Right ventricle myocardium inferior (tissue), 1 donor: ENCODE data around the gene TMCC3. TPM values are rescaled to one million over a fixed set of nuclear protein-coding genes. Genes with fewer than 3 reads are reported as not detected.

Experiments
- ATAC-seq: fragments of 200-7000 bp; cut with Tn5 transposase; one replicate; pipeline ENCODE4 v1.9.1; 2020; ENCODE audit warnings: mild to moderate bottlenecking, moderate library complexity
- DNase-seq: peaks from one replicate; pipeline ENCODE4 v3.0.0; 2021; ENCODE audit errors: missing footprints
- intact Hi-C: fragments of 100-400 bp; cut with DNase I; formaldehyde crosslinking; loops from one replicate; pipeline ENCODE4 v1.11.0; 2022
- total RNA-seq: library from RNA; stranded (reverse); fragmentation: NEBNext Ultra II Directional; extraction: Animal tissue kit (Norgen Biotek cat#: 25700); gene quantifications from one replicate; pipeline ENCODE4 v1.2.1, GENCODE V29; 2021
- donor health status: DM: no; HTN: yes; CAD: no; lungs with severe emphysema.

The TMCC3 gene
- total RNA-seq, 1 donor from 2014 or later: 1.5 TPM

DNA sequence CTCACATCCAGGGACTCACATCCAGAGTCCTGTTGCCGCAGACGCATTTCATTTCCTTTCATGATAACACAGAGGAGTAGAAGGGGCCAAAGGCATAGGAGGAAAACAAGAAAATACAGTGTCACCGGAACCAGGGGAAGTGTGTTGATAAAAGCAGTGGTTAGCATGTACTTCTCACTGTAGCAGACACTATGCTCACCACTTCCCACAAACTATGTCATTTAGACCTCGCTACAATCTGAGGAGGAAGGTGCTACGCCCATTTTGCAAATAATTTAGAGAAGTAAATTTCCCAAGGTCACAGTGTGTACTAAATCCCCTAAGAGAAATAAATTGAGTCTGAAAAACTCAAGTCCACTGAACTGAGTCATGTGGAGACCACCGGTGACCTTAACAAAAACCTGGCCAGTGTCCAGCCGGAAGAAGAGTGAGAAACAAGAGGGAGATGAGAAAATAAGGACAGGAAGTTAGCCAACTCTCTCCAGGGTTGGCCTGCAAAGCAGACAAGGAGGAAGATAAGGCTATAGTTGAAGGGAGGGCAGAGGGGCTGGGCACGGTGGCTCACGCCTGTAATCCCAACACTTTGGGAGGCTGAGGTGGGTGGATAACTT is 25.8 kb upstream of the TMCC3 start:
- intact Hi-C loops: no loop called here
- peak; percentile 72 for ATAC-seq
- peak; percentile 77 for DNase-seq

DNA sequence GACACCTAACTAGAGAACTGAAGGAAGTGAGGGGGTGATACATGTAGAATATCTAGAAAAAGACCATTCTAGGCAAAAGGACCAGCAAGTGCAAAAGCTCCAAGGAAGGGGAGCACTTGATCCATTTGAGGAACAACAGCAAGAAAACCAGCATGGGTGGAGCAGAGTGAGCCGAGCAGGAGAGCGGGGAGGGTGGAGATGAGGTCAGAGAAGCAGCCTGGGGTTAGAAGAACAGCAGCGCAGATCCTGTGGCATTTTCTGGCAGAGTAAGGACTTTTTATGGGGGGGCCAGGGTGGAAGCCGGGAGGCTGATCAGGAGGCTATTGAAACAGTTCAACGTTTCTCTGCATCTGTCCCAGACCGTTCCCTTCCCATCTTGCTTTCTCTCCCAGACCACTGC is 24.5 kb upstream of the TMCC3 start:
- no peak for DNase-seq
- ATAC-seq: peak; percentile 76
- intact Hi-C loops: no loop called here

DNA sequence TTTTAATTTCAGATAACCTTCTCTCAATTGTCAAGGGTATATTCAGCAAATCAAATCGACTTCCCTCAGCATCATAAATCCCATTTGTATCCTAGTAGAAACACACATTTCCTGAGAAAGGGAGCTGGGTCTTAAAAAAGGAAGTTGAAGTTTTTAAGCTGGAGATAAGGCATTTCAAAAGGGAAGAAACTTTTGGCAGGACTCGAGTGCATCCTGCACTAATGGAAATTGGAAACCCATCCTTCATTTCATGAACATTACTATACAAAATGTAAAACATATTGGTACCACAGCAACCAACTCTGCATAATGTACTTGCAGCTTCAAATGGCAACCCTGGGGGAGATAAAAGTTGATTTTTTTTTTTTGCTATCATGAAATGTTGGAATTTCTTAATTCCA is 23.7 kb upstream of the TMCC3 start:
- ATAC-seq (no peak), DNase-seq (no peak)
- intact Hi-C loops: no loop called here

DNA sequence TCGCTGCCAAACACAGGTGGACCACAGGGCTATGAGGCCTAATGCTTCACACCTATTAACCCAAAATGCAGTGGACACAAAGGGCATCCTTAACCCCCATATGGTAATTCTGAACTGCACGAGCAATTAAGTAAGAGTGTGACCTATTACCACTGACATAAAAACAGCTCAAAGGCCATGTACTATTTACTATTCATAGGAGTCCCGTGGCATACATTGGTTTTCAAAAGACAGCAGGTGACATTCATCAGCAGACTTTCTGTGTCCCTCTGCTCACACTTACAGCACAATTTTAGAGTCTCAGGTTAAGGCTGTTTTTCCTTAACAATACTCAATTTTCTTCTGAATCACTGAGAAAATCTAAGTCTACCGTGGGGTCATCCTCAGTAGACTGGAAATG is 23.1 kb upstream of the TMCC3 start:
- DNase-seq: no peak
- intact Hi-C loops: no loop called here
- no peak for ATAC-seq

DNA sequence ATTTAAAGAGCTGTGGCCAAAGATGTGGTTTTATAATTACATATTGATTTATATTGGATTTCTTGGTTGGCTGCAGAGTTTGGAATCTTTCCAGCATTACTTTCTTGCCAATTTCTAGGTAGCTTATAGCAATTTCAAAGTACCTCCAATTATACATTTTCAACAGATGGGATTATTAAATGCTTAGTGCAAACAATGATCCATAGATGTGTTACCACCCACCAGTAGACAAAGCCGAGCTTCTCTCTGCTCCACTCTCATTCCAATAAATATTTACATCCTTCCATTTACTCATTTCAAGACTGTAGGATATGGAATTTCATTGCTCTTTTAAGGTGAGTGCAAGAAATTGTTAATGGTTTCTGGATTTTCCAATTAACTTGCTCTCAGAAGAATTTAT is 21.6 kb upstream of the TMCC3 start:
- no peak for ATAC-seq
- intact Hi-C loops: no loop called here
- no peak for DNase-seq

DNA sequence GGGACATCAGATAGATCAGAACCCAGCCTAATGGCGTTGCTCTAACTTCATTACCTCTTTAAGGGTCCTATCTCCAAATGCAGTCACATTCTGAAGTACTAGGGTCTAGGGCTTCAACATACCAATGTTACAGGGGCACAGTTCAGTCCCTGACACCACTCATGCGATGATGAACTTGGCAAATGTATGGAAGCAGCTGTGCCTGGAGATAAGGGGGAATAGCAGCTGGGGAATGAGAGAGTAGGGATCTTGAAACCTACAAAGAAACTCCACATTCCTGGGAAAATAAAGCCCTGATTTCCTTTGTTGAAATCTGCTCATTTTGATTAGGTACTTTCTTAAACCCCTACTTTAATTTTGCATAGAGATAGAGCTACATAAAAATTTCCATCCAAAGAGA is 20.5 kb upstream of the TMCC3 start:
- no peak for DNase-seq
- no peak for ATAC-seq
- intact Hi-C loops: no loop called here

DNA sequence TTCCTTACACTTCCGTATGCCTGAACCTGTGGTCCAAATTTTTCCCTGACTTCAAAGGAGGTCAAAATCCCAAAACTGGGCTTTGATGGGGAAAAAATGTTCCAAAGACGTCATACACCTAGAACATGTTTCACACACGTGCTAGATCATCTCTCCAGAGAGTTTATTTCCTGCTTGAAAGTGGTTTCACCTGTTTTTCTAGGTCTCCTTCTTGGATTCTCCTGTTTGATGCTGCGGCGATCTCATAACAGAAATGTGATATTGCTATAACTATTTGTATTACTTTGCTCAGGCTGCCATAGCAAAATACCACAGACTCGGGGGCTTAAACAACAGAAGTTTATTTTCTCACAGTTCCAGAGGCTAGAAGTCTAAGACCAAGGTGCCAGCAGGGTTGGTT is 19.7 kb upstream of the TMCC3 start:
- DNase-seq (no peak), ATAC-seq (no peak)
- intact Hi-C loops: no loop called here

DNA sequence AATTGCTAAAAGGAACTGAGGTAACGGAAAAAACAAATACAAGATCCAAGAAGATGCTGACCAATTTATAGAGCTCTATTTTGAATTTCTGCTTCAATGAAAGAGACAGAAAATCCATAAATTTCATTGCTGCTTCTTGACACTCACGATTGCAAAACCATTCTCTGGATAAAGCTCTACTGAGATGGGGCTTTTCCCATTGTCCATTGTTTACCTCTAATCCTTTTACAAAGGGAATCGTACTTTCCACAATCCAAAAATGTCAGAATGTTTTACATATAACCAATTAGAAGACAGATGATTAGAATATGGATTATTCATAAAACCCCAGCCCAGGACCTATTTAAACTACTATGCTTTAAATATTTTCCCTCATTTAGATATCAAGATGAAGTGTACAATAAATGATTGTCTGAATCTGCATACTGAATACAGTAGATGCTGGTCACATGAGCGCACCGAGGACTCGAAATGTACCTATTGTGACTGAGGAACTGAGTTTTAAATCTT is 16.7 kb upstream of the TMCC3 start:
- DNase-seq: no peak
- intact Hi-C loops: no loop called here
- no peak for ATAC-seq

DNA sequence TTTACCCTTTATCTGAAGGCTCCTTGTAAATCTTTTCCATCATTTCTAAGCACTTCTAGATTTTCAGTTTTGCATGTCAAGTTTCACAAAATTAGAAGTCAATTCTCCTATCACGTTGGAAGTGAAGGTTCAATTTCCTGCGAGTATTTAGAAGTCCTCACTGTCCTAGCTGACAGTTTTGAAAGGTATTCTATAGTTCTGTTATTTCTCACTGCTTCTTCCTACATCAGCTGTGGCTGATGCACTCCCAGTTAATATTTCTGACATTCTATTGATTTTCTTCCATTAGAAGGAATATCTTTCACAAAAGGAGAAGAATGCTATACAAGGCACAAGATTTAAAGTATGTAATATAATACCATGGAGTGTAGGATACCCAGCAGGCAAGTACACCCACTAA is 15.8 kb upstream of the TMCC3 start:
- DNase-seq: no peak
- no peak for ATAC-seq
- intact Hi-C loops: no loop called here

DNA sequence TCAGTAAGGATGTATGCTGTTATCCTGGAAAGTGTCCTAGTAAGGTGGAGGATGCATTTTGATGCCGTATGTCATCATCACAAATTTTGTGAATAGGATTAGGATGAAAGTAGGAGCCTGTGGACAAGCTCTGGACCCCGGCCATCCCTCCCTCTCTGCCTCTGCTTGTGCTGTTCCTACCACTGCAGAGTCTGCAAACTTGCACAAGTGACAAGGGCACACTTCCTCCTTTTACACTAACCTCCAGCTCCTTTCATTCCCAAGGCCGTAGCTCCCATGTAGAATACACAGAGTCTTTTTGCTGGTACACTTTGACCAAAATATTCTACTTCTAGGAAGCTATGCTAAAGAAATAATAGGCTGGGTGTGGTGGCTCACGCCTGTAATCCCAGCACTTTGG is 13.3 kb upstream of the TMCC3 start:
- DNase-seq (peak; percentile 72), ATAC-seq (no peak)
- intact Hi-C loops: no loop called here

DNA sequence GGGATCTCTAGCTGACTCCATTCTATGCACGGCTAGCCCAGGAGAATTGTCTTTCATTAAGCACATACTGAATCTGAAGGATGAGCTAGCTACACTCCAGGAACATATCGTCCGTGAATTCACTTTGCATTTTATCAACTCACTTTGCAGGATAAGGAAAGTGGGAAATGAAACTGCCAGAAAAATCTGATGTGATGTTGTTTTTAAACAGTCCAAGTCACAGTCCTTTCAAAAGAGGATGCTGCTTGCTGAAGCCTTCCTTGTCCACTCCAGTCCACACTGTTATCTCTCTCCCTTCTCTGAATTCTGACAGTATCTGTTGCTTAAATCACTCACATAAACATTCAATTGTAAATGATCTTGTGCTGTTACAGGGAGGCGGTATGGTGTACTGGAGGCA is 12.7 kb upstream of the TMCC3 start:
- ATAC-seq: no peak
- no peak for DNase-seq
- intact Hi-C loops: no loop called here

DNA sequence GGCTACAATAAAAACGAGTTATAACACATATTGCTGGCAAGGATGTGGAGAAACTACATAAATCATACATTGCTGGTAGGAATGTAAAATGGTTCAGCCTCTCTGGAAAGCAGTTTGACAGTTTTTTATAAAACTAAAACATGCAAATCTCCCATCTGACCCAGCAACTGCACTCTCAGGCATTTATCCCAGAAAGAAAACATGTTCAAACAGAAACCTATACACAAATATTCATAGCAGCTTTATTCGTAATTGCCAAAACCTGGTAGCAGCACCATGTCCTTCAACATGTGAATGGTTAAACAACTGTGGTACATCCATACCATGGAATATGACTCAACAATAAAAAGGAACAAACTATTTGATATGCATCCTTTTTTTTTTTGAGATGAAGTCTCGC is 10.1 kb upstream of the TMCC3 start:
- no peak for DNase-seq
- intact Hi-C loops: no loop called here
- no peak for ATAC-seq

DNA sequence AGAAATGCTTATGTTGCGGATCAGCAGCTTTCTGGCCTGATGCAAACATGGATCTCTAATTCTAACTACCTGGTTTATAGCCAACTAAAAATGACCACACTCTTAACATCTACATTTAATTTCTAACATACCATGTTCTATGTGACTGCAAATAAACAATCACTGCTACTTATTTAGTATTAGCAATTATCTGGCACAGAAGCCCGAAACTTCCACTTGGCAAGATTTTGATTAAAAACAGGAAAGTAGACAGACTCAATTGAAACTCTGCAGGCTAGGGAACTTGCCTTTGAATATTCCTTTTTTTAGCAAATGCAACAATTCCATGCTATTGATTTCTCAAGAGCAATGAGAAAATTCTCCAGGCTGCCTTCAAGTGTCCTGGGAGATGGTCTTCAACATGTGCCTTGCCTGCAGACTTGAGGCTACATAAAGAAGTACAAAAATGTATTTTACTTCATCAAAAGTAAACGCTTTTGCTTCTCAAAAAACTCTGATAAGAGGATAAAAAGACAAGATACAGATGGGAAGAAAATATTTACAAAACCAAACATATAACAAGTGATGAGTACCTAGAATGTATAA is 9.1 kb upstream of the TMCC3 start:
- ATAC-seq (no peak), DNase-seq (no peak)
- intact Hi-C loops: loop anchor here (5.0 to 10.0 kb wide), 2 partner anchors 95 to 112 kb away; no protein-coding TSS in a partner anchor

DNA sequence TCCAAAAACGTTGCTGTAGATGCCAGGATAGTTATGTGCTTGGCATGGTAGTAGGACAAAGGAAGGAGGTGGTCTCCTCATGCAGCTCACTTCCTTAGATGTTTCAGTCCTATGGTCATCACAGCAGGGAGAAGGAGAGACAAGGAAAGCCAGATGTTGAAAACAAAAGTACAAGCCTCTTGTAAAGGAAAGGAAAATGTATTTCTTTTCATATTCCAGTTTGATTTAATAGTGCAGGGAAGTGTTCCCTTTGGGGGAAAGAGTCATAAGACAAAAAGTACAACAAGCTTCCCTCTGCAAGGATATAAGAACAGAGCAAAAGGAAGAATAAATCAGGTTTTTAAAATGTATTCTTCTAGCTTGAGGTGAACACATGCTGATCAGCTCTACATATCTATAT is 8.6 kb upstream of the TMCC3 start:
- no peak for ATAC-seq
- intact Hi-C loops: loop anchor here (5.0 to 10.0 kb wide), 2 partner anchors 96 to 112 kb away; no protein-coding TSS in a partner anchor
- no peak for DNase-seq

DNA sequence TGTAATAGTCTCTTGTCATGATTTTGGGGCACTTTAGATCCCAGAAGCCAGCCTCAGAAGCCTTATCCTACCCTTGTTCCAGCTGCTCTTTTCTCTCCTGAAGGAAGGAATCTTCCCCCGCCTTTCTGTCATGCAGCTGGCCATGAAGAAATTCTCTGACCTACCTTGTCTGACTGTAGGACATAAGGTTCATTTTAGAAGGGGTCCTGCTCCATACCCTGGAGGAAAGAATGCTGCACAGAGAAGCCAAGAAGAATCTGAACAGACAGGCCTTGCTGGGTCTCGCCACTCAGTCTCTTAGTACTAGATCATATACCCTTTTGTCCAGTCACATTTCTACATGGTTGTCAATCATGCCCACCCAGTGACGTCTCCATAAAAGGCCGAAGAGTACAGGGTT is 6.2 kb upstream of the TMCC3 start:
- intact Hi-C loops: loop anchor here (5.0 to 10.0 kb wide), 2 partner anchors 98 to 109 kb away; no protein-coding TSS in a partner anchor
- DNase-seq (no peak), ATAC-seq (no peak)

DNA sequence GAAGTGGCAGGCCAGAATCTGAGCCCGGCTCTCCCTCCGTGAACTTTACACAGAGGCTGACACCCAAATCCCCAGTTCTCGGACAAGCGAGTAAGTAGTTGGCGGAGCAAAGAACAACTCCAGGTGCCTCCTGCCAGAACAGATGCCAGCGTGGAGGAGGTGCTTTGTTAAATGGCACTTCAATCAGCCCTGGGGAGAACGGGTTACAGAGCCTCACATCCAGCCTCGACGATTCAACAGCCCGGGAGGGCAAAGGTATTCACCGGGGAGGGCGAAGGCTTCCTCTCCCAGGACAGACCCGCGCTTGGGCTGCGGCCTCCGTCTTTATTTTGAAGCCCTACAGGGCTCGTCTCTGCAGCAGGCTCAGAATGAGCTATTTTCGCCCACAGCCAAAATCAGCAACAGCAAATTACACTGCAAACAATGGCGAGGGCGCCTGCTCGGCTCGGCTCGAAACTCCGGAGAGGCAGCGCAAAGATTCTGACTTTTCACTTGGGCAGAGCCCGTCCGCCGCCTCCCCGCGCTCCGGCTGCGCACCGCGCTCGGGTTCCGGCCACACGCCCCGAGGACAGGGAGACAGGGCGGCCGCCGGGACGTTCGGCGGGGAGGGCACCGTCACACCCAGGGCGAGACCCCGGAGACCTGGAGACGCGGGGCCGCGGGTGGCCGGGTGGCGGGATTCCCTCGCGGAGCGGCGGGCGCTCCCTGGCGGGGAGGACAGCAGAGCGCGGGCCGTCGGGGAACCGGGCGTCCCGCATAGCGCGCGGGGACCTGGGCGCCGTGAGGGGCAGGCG is 811 bp downstream of the TMCC3 start:
- DNase-seq (peak; percentile 79), ATAC-seq (peak; percentile 74)
- intact Hi-C loops: loop anchor here (10.0 kb wide), 1 partner anchor 105 kb away; no protein-coding TSS in a partner anchor

DNA sequence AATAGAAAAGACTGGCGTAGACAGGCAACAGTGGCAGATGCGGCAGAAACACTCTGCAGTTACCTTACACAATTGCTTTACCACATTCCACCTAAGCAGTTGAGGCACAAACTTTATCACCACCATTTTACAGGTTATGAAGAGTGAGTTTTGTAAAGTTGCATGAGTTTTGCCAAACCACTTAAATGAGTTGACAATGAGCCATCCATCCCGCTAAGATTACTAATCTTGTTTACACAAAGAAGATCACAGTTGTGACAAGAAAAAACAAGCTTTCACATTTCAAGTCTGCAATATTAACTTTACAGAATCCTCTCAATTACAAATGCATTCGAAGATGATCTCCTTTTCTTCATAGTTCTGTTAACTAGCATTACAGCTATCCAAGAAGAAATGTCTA is 1.8 kb downstream of the TMCC3 start:
- DNase-seq (no peak), ATAC-seq (no peak)
- intact Hi-C loops: no loop called here

DNA sequence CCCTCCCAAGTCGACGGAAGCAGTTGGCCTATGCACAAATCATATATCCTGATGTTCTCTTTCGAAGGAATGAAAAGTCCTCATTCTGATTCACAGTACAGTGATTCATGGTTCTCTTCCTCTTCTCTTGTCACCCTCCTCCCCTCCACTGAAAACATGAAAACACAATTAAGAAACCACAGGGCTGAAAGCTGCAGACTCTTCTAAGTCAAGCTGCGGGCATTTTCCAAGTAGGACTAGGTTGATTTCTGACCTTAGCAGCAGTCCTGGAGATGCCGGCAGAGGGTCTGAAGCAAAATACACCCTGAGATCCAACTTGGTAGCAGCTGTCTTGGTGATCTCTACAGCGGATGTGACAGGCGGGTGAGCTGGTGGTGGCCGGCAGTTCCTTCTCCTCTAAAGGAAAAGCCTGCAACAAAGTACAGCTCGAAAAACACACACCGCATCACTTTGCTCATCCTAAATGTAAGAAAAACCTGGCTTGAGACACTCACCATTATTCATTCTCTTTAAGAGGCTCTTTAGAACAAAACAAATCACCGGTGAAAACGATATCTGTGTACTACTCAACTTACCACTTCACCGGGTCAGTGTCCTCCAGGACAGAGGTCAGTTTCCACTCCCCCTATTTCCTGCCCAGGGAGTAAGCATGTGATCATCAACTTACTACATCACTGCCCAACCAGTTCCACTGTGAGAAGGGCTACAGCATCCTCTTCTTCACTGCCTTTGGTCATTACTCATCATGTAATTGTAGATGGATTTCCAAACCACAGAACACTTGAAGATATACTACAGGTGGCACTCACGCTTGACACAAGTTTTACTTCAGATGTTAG is 6.0 kb downstream of the TMCC3 start:
- peak; percentile 69 for DNase-seq
- peak; percentile 71 for ATAC-seq
- intact Hi-C loops: no loop called here

DNA sequence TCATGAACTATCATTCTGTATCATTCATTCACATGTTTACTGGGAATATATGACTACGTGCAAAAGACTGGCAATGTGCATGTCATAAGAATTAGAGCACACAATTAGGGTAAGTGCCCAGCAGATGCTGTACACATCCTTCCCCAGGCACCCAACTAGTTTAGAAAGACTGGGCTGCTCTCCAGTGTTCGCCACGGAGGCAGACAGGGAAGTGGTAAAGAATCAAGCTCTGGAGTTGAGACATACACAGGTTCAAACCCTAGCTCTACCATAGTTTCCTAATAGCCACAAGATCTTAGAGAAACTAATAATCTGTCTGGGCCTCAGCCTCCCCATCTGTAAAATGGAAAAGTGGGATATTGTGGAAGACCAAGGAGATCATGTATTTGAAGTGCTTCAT is 6.8 kb downstream of the TMCC3 start:
- peak; percentile 30 for ATAC-seq
- intact Hi-C loops: no loop called here
- peak; percentile 68 for DNase-seq
